GM19238 (cell line): ENCODE data around the gene CDH13.

Source experiments
- DNase-seq: peaks from one replicate; pipeline ENCODE4 v3.0.0; 2011; ENCODE audit warnings: low spot score; ENCODE audit not compliant: insufficient read length

CDH13 gene

GRCh38 chr16:83336603-83337002 is 709.8 kb downstream of the CDH13 start:
- DNase-seq, result no peak

- no peak for DNase-seq
Observed at GRCh38 chr16:83338138-83338537, 711.4 kb downstream of the CDH13 start.

DNA sequence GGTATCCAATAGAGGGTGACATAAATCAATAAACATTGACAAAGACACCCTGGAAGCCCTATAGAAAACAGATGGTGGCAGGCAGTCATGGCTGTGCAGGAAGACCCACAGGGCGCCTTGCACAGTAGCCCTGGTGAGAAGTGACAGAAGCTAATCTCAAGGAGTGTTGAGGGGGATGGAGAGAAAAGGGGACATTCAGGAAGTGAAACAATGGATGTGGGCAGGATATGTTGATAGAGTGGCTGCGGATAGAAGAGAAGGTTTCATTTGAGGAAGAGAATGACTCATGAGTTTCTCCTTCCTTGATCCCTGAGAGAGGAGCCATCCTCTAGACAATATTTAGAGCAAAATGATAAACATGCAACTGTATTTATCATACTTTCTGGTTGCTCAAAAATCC is 712.2 kb downstream of the CDH13 start:
- no peak for DNase-seq

GRCh38 chr16:83343935-83344366 is 717.2 kb downstream of the CDH13 start:
- no peak for DNase-seq

DNA sequence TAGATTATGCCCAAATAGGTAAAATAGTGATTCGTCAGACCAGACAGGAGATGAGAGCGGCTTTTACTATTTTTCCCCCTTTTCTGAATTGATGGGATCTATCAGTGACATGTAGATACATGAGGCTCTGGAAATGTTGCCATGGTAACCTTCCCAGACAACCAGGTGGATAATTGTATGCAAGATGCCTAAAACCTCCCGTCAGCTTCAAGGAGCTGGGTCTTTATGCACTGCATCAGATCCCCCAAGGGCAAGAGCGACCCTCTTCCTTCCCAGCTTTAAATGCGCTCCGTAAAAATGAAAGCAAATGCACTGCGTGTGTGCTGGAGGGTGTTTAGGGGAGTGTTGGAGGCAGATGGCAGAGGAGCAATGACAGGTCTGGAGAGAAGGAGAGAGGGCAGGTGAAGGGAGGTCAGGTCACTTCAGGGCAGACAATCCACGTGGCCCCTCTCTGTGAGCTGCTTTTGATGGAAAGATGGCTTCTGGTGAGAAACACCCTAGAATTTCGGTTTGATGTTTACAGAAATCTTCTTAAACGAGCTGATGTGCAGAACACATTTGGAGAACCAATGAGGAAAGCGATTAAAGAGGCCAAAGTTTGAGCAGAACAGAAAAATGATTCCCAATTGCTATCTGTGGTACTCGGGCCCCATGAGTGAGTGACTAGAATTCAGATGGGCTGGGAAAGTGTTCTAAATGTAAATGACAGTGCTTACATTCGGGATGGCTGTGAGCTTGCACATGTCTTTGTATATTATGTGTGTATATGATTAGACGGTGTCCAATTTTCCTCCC is 719.3 kb downstream of the CDH13 start:
- DNase-seq, result no peak

DNA sequence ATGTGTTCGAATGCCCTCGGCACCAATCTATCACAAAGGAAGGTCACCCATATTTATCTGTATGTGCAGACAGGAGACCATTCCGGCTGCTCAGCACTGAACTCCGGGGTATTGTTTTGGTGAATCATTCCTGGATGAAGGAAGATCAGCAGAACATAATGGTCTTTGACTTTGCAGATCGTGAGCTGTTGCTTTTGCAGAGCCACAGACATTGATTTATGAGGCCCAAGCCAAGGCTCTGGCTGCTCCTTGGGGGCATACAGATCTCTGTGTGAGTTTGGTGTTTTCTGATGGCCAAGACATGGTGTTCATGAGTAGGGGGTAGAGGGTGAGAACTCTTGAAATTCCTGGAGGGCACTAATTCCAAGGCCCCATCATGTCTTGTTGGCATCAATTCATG is 722.2 kb downstream of the CDH13 start:
- no peak for DNase-seq

GRCh38 chr16:83350481-83350880 is 723.7 kb downstream of the CDH13 start:
- DNase-seq, result no peak

DNA sequence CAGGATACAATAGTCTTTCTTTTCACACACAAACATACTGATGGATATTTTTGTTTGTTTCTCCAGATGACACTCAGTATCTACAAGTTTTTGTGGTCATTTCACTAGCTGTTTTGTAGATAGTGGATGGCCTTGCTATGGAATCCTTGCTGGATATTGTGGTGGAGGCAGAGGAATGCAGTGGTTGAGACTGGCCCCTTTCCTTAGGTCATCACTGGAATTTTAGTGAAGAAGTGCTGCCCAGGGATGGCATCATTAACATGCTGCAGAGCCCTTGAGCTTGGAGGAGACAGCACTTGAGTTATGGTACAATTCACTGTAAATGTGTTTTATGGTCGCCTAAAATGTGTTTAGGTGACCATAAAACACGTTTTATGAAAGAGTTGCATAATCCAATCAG is 725.1 kb downstream of the CDH13 start:
- DNase-seq, result no peak

DNA sequence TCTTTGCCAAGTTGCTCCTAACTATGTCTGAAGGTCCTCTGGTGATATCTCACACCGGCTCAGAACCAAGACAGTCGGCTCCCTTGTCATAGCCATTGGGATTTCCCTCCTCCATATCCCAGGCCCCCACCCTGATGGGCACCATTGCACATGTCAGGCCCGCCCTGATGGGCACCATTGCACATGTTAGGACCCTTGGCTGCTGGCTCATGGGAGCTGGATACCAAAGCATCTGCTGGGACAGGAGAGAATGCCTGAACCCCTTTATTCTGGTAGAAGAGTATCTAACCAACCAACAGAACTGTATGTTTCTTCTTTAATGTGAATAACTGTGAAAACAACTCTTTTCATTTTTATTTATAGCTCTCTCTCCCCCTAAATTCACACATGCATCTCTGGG is 726.5 kb downstream of the CDH13 start:
- no peak for DNase-seq

DNA sequence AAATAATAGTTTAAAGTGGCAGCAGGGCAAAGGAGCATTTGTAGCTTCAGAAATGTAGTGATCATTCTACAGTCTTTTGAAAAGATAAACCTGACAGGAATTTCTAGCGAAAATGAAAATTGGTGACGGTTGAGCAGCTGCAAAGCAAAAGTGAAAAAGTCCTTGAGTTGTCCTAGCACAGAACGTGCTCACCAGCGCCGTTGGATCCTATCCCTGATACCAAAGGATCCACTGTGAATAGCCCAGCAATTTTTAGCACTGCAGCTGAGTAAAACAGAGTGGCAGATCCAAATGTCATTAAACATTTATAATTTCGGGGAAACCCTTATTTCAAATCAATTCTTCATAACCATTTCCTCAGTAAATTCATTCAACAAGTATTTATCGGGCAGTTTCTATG is 727.2 kb downstream of the CDH13 start:
- no peak for DNase-seq

GRCh38 chr16:83355570-83356218 is 728.9 kb downstream of the CDH13 start:
- DNase-seq, result no peak

DNA sequence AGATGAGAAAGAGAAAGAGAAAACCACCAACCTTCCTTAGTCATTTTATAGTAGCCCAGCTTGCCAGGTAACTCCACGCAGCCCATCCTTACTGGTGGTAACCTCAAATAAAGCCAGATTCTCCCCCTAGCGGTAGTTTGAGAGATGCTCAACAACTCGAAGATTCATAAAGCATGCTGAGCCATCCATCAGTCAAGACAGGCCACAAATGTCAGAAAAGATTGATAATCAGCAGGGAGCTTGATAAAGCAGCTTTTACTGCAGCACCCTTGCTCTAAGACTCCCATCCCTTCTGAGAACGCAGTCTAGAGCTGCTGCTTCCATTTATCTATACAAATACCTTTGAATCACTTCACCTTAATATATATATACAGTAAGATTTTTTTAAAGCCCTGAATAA is 729.5 kb downstream of the CDH13 start:
- DNase-seq, result peak; percentile 25

DNA sequence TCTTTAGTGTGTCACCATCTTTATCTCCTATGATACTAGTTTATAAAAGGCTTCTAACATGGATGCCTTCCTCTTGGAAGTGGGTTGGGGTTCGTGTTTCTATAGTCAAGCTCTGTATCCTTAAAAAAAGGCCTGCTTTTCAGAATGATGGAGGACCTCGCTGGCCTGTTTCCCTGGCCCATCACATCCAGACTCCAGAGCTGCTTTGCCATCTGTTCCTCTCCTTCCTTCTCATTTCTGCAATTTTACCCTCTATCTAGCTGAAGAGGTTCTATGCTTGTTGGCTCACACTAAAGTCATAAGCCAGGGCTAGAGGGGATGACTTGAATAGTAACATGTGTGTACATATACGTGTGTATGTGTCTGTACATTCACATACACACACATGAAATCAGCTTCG is 730.2 kb downstream of the CDH13 start:
- no peak for DNase-seq

DNA sequence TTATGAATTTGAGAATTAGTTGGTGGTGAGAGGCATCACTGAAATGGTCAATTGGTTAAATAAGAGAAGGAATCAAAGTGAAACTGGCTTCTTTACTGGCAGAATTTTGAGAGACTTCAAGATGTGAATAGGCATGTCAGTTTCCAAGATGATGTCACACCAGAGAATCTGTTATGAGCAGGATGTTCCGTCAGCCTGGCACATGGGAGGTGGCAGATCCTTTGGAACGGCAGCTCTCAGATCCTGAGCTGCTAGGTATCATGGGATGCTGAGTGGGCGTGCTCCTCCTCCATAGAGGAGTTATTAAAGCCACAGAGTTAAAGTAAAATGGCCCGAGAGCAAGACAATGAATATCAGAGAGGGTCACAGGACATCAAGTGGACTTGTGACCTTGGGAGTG is 736.8 kb downstream of the CDH13 start:
- DNase-seq, result no peak

DNA sequence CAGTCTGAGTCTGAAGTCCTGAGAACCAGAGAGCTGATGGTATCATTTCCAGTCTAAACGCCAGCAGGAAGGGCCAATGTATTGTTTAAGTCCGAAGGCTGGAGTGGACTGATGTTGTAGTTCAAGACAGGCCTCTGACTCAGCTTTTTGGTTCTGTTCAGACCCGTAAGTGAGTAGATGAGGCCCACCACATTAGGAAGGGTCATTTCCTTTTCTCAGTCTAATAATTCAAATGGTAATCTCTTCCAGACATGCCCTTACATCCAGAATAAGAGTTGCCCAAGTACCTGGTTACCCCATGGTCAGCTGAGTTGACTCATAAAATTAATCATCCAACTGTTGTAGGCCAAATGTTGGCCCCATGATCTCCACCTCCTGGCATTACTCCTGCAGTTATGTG is 738.4 kb downstream of the CDH13 start:
- DNase-seq, result no peak

- no peak for DNase-seq
Observed at GRCh38 chr16:83366228-83366627, 739.5 kb downstream of the CDH13 start.

DNA sequence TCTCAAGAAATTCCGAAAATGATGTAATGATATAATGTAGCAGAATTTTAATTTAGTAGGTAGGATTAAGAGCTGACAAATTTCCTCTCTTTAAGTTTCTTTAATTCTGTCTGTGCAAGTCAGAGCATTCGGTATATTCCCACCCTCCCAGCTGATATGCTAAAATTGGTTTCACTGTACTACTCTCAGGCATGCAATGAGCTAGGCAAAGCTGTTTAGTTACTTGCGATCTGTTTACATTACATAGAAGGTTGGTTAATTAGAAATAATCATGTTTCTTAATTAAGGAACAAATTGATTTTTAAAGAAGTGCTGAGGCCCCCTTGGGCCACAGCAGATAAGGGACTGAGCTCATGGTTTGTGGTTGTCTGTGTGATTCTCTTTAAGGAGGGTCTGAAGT is 748.2 kb downstream of the CDH13 start:
- DNase-seq, result no peak

DNA sequence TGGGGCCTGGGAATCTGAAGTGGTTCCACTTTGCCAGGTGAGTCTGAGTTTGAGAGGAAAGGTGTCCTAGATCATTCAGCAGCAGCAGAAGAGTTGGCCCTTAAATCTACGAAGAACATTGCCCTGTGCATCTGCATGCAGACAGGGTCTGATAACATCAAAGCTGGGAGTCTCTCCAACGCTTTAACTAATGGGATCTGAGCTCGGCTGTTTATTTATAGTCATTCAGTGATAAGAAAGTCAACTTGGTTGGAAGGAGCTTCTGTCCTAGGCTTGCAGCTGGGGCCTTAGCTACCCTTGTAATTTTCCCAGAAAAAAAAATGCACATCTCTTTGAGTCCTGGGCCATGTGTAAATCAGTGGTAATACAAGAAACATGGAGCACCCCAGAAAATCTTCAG is 763.0 kb downstream of the CDH13 start:
- DNase-seq, result no peak

DNA sequence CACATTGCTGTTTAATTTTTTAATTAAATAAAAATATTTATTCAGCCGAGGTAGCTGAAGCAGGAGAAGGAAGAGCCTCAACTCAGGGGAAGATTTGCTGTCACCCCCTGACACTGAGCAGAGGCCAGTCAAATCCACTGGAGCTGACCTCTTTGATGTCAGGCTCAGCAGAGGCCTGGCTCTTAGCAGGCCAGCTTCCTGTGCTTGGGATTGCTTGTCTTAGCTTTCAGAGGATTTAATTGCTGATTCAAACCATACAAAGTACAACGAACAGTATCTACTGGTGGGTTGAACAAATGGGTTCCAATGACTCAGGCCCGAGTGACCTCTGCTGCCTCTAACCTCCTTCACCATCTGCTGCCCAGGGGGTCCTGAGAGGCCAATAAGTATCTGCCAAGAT is 764.0 kb downstream of the CDH13 start:
- DNase-seq, result no peak

- no peak for DNase-seq
Observed at GRCh38 chr16:83392743-83393142, 766.0 kb downstream of the CDH13 start.

DNA sequence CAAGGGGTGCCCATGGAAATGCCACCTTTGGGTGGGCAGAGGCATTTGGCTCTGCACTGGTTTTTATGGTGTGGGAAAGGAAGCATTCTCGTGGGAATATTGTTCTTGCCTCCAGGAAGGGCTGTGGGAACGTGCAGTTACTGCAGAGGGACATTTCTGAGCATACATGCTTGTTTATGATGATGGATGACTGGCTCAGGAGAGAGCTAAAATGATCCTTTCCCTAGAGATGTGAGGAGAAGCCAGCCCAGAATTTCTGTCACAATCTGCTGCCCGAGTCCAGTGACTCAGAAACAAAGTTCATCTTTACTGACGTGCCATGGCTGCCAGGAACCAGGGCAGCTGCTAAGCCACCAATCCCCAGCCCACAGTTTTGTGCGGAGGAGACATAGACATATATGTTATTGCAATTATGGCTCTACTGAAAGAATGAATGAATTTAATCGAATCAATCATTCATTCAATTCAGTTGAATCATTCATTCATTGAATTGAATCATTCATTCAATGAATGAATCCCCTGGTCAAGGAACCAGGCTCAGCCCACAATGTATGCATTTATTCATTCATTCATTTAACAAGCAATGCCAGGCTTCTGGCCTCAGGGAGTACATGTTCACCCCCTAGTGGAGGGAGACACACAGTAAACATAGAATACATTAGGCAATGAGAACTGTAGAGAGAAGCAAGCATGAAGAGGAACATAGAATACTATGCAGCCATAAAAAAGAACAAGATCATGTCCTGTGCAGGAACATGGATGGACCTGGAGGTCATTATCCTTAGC is 766.6 kb downstream of the CDH13 start:
- DNase-seq, result no peak

DNA sequence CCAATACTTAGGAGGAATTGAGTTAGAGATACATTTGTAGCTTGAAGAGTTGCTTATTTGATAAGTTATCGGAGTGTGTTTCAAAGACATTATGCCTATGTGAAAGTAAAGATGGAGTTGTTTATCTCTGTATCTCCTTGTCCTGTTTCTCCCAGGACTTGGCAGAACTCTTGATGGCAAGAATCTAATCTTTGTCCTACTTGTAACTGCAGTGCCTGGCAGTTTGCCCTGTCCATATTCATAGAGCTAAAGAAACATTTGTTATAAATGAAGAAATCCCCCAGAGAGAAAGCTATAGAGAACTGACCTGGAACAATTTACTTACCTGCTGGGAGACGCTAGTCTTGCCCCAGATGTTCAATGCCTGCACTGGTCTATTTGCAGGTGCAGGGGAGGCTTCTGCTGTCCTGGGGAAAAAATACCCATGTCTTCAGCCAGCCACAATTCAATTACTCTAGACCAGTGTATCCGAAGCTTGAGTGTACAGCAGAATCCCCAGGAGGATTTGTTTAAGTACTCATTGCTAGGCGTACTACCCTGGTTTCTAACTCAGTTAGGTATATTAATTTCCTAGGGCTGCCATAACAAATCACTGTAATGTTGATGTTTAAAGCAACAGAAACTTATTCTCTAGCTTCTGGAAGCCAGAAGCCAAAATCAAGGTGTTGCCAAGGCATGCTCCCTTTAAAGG is 771.0 kb downstream of the CDH13 start:
- DNase-seq, result no peak
